Neuronal stem cell (in vitro differentiated cells): ENCODE measurements around the gene TEKT1.
"Not testable (repeated sequence)": the region's sequence is repeated elsewhere in the genome, so short reads cannot be mapped to it uniquely, and the experiment has no call there.

Experiments
- DNase-seq: peaks from one replicate; pipeline ENCODE4 v3.0.0-alpha.2; 2013; ENCODE audit warnings: low spot score
- H2AFZ ChIP-seq: one replicate; pipeline ENCODE4 v1.6.1; 2013; ENCODE audit warnings: mild to moderate bottlenecking, low read length, inconsistent platforms
- H2AK5ac ChIP-seq: 2 replicates; pipeline ENCODE4 v1.6.1; 2013; ENCODE audit warnings: low read depth, mild to moderate bottlenecking, inconsistent platforms, low read length, moderate library complexity, mixed read lengths
- H2BK120ac ChIP-seq: 2 replicates; pipeline ENCODE4 v1.6.1; 2013; ENCODE audit warnings: low read depth, mild to moderate bottlenecking, inconsistent platforms, low read length, moderate library complexity, mixed read lengths
- H2BK12ac ChIP-seq: one replicate; pipeline ENCODE4 v1.6.1; 2013; ENCODE audit warnings: low read length, inconsistent platforms
- H2BK15ac ChIP-seq: 2 replicates; pipeline ENCODE4 v1.6.1; 2013; ENCODE audit warnings: mild to moderate bottlenecking, low read length, inconsistent platforms, mixed read lengths
- H2BK5ac ChIP-seq: one replicate; pipeline ENCODE4 v1.6.1; 2013; ENCODE audit warnings: inconsistent platforms, mild to moderate bottlenecking, low read length, moderate library complexity
- H3K14ac ChIP-seq: one replicate; pipeline ENCODE4 v1.6.1; 2013; ENCODE audit warnings: low read length, inconsistent platforms
- H3K18ac ChIP-seq: 2 replicates; pipeline ENCODE4 v1.6.1; 2013; ENCODE audit warnings: low read length, inconsistent platforms
- H3K23ac ChIP-seq: 2 replicates; pipeline ENCODE4 v1.6.1; 2013; ENCODE audit warnings: low read depth, mild to moderate bottlenecking, mixed read lengths, low read length, inconsistent platforms; ENCODE audit not compliant: poor library complexity
- H3K27ac ChIP-seq: replicated peaks from 3 replicates; pipeline ENCODE4 v1.5.1; 2013; ENCODE audit warnings: low read length, inconsistent platforms
- H3K27me3 ChIP-seq, 3 experiments: 2 replicates each; pipeline ENCODE4 v1.6.1; 2013; ENCODE audit warnings: low read length in 3 of 3, mild to moderate bottlenecking in 2 of 3, inconsistent platforms in 1 of 3, low read depth in 1 of 3, mixed read lengths in 1 of 3, moderate library complexity in 1 of 3; ENCODE audit not compliant: control insufficient read depth in 3 of 3, insufficient read depth in 3 of 3
- H3K36me3 ChIP-seq, 2 donors: replicated peaks in 1 of 2; 2 replicates each; pipeline ENCODE4 v1.6.1; 2013; ENCODE audit warnings: low read length in 2 of 2; ENCODE audit not compliant: control insufficient read depth in 2 of 2, insufficient read depth in 2 of 2
- H3K4ac ChIP-seq: 2 replicates; pipeline ENCODE4 v1.6.1; 2013; ENCODE audit warnings: inconsistent platforms, mild to moderate bottlenecking, low read length, moderate library complexity
- H3K4me1 ChIP-seq, 2 donors: 1 replicate in 1 of 2; 2 replicates in 1 of 2; pipeline ENCODE4 v1.6.1; 2013; ENCODE audit warnings: low read length in 2 of 2, low read depth in 1 of 2; ENCODE audit not compliant: control insufficient read depth in 2 of 2, insufficient read depth in 1 of 2
- H3K4me2 ChIP-seq: one replicate; pipeline ENCODE4 v1.6.1; 2013; ENCODE audit warnings: mild to moderate bottlenecking, low read length, inconsistent platforms; ENCODE audit not compliant: insufficient read depth, poor library complexity, severe bottlenecking
- H3K4me3 ChIP-seq, 2 donors: 2 replicates each; pipeline ENCODE4 v1.5.1; 2013; ENCODE audit warnings: low read length in 2 of 2, mild to moderate bottlenecking in 2 of 2, inconsistent platforms in 1 of 2, moderate library complexity in 1 of 2
- H3K79me1 ChIP-seq: one replicate; pipeline ENCODE4 v1.6.1; 2013; ENCODE audit warnings: low read depth, mild to moderate bottlenecking, inconsistent platforms, low read length, moderate library complexity
- H3K9ac ChIP-seq: one replicate; pipeline ENCODE4 v1.6.1; 2013; ENCODE audit warnings: mild to moderate bottlenecking, low read depth, low read length, inconsistent platforms; ENCODE audit not compliant: poor library complexity
- H3K9me3 ChIP-seq, 2 donors: replicated peaks in 1 of 2; 2 replicates each; pipeline versions ENCODE3 to v1.6.1; 2013; ENCODE audit warnings: low read length in 2 of 2, mild to moderate bottlenecking in 2 of 2, inconsistent platforms in 1 of 2, low read depth in 1 of 2, mixed read lengths in 1 of 2, moderate library complexity in 1 of 2; ENCODE audit not compliant: control insufficient read depth in 2 of 2, insufficient read depth in 1 of 2
- H4K8ac ChIP-seq: one replicate; pipeline ENCODE4 v1.6.1; 2013; ENCODE audit warnings: low read depth, mild to moderate bottlenecking, inconsistent platforms, low read length, moderate library complexity
- H4K91ac ChIP-seq: one replicate; pipeline ENCODE4 v1.6.1; 2013; ENCODE audit warnings: low read length, low read depth, mild to moderate bottlenecking, inconsistent platforms; ENCODE audit not compliant: poor library complexity
- WGBS, 2 donors: extraction: QIAGEN DNeasy Blood & Tissue Kit; methylation state at CpG; one replicate each; pipeline ENCODE4 v1.1.7; 2013; ENCODE audit warnings: missing lambda C conversion rate in 2 of 2, mixed read lengths in 1 of 2; ENCODE audit not compliant: insufficient read length in 2 of 2, insufficient replicate concordance in 1 of 2; ENCODE audit errors: extremely low coverage in 2 of 2; 5-methylcytosine and 5-hydroxymethylcytosine counted together

The TEKT1 gene

DNA sequence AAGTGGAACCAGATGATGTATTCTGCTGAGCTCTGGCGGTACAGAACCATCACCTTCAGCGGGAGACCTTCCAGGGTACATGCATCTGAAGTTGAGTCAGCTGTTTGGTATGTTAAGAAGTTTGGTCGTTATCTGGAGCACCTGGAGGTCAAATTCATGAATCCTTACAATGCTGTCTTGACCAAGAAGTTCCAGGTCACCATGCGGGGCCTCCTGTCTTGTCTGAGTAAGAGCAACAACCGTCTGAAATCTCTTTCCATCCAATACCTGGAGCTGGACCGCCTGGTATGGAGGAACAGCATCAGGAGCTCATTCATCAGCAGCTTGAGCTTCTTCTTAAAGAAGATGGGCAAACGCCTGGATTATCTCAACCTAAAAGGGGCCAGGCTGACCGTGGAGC, 51.5 kb downstream of the TEKT1 start:
- H3K9ac ChIP-seq: no peak overlapping the region
- H2AK5ac ChIP-seq: no peak overlapping the region
- no peaks in the 10 kb centered on the region for H3K36me3 ChIP-seq
- no peak for DNase-seq
- H3K9me3 ChIP-seq: peaks cover 0 to 10% of the 10 kb centered on the region in 2 donors
- peaks cover 0 to 1% of the 10 kb centered on the region in 2 donors for H3K4me1 ChIP-seq
- H3K14ac ChIP-seq: no peak overlapping the region
- no CpG with 5 or more reads among the region's 8 CpGs for WGBS, 2 donors
- no peak overlapping the region for H4K8ac ChIP-seq
- H3K4me3 ChIP-seq: no peak overlapping the region
- no peak overlapping the region for H3K27ac ChIP-seq
- no peak overlapping the region for H2BK12ac ChIP-seq
- H3K79me1 ChIP-seq: no peaks in the 10 kb centered on the region
- no peak overlapping the region for H4K91ac ChIP-seq
- H2BK120ac ChIP-seq: no peak overlapping the region
- no peak overlapping the region for H3K4me2 ChIP-seq
- H3K27me3 ChIP-seq: peaks cover 6 to 41% (median 24%) of the 10 kb centered on the region in 3 experiments
- H2BK5ac ChIP-seq: no peak overlapping the region
- no peak overlapping the region for H2AFZ ChIP-seq
- no peak overlapping the region for H3K23ac ChIP-seq
- H3K4ac ChIP-seq: no peak overlapping the region
- no peak overlapping the region for H2BK15ac ChIP-seq
- no peak overlapping the region for H3K18ac ChIP-seq

- WGBS, 2 donors: no CpG with 5 or more reads among the region's 2 CpGs
- no peak overlapping the region for H3K18ac ChIP-seq
Observed at GRCh38 chr17:6779411-6779810, 52.1 kb downstream of the TEKT1 start.

GRCh38 chr17:6775871-6776405, 55.6 kb downstream of the TEKT1 start, which contains the start of gene FBXO39:
FBXO39 (plus strand) TSS chr17:6776215; CDS start chr17:6779869, 3,654 bp downstream.
- H2BK5ac ChIP-seq: peak within 1 kb of the TSS; percentile 69
- peak; percentile 27 for DNase-seq
- peak within 1 kb of the TSS; percentile 91 for H3K18ac ChIP-seq
- no peaks in the 10 kb centered on the region for H3K36me3 ChIP-seq
- H2BK15ac ChIP-seq: no peak within 1 kb of the TSS
- H3K9ac ChIP-seq: peak within 1 kb of the TSS; percentile 66
- H3K9me3 ChIP-seq: peaks cover 0 to 14% of the 10 kb centered on the region in 2 donors
- H3K4me3 ChIP-seq: peak within 1 kb of the TSS in 1 of 2 donors; percentile 73
- H3K14ac ChIP-seq: peak within 1 kb of the TSS; percentile 40
- peak within 1 kb of the TSS; percentile 89 for H2AFZ ChIP-seq
- peaks cover 6 to 45% (median 24%) of the 10 kb centered on the region in 3 experiments for H3K27me3 ChIP-seq
- H2AK5ac ChIP-seq: no peak within 1 kb of the TSS
- no peak within 1 kb of the TSS for H2BK120ac ChIP-seq
- H2BK12ac ChIP-seq: no peak within 1 kb of the TSS
- peaks cover 0 to 1% of the 10 kb centered on the region in 2 donors for H3K4me1 ChIP-seq
- H3K23ac ChIP-seq: peak within 1 kb of the TSS; percentile 46
- no CpG with 5 or more reads among the region's 49 CpGs for WGBS, 2 donors
- no peaks in the 10 kb centered on the region for H3K79me1 ChIP-seq
- H3K27ac ChIP-seq: no peak within 1 kb of the TSS
- peak within 1 kb of the TSS; percentile 87 for H3K4me2 ChIP-seq
- no peak within 1 kb of the TSS for H3K4ac ChIP-seq
- H4K91ac ChIP-seq: no peak within 1 kb of the TSS
- H4K8ac ChIP-seq: no peak within 1 kb of the TSS

More at GRCh38 chr17:6779411-6779810, 52.1 kb downstream of the TEKT1 start:
- Histone ChIP-seq H4K91ac (no peak overlapping the region), H2BK120ac (no peak overlapping the region), H3K4me3 (no peak overlapping the region), H3K4me2 (no peak overlapping the region), H3K36me3 (no peaks in the 10 kb centered on the region), H2AK5ac (no peak overlapping the region), H3K4me1 (peaks cover 0 to 1% of the 10 kb centered on the region in 2 donors), H3K9me3 (peaks cover 0 to 9% of the 10 kb centered on the region in 2 donors), H2BK15ac (no peak overlapping the region), H2BK12ac (no peak overlapping the region), H3K23ac (no peak overlapping the region), H2BK5ac (no peak overlapping the region), H4K8ac (no peak overlapping the region), H3K79me1 (no peaks in the 10 kb centered on the region), H3K27me3 (peaks cover 6 to 41% (median 24%) of the 10 kb centered on the region in 3 experiments), H2AFZ (no peak overlapping the region), H3K27ac (no peak overlapping the region), H3K4ac (no peak overlapping the region), H3K14ac (no peak overlapping the region), H3K9ac (no peak overlapping the region)
- no peak for DNase-seq

GRCh38 chr17:6774906-6775305, 56.6 kb downstream of the TEKT1 start:
- H3K4ac ChIP-seq, H3K18ac ChIP-seq, H2AK5ac ChIP-seq, H3K36me3 ChIP-seq, H3K4me1 ChIP-seq, H2BK15ac ChIP-seq, H4K8ac ChIP-seq, H2BK5ac ChIP-seq, H2BK120ac ChIP-seq, H3K14ac ChIP-seq, H3K79me1 ChIP-seq, H2AFZ ChIP-seq, H3K4me3 ChIP-seq, H3K9ac ChIP-seq, DNase-seq, H3K4me2 ChIP-seq, H3K27ac ChIP-seq, H2BK12ac ChIP-seq, H3K23ac ChIP-seq, H4K91ac ChIP-seq: not testable (repeated sequence)
- H3K27me3 ChIP-seq: peaks cover 6 to 40% (median 24%) of the 10 kb centered on the region in 3 experiments
- no CpG with 5 or more reads among the region's 8 CpGs for WGBS, 2 donors
- H3K9me3 ChIP-seq: peaks cover 0 to 16% of the 10 kb centered on the region in 2 donors
